ENCODE results near the gene MDFI. TPM values are rescaled to one million over a fixed set of nuclear protein-coding genes. Genes with fewer than 3 reads are reported as not detected.

MDFI gene
- total RNA-seq, 1 experiment from 2014 or later, result 19.4 TPM

- H3K27me3 ChIP-seq (ENCODE audit: insufficient read depth, low read depth), result no peaks in the 10 kb centered on the region
- no peak overlapping the region for H3K27ac ChIP-seq
- no peak overlapping the region for H3K4me3 ChIP-seq
- TF ChIP-seq CTCF (conservative IDR thresholded peaks at IDR 0.05), result no peak
- no peak for TF ChIP-seq EZH2 (IDR thresholded peaks at IDR 0.05; ENCODE audit: low read depth)
- no peaks in the 10 kb centered on the region for H3K9me2 ChIP-seq (ENCODE audit: insufficient read depth)
- POLR2A ChIA-PET (ENCODE audit: unreplicated experiment), result no interaction called here
- intact Hi-C loops (cut with micrococcal nuclease; ENCODE audit: unreplicated experiment), result no loop called here
- H3K4me1 ChIP-seq (replicated peaks; ENCODE audit: insufficient read depth), result peaks cover 18% of the 10 kb centered on the region
- H3K4me2 ChIP-seq, result no peak overlapping the region
- H3K36me3 ChIP-seq (ENCODE audit: low read depth), result no peaks in the 10 kb centered on the region
- H4K20me1 ChIP-seq (ENCODE audit: insufficient read depth), result no peaks in the 10 kb centered on the region
- BruUV-seq (replicated peaks), result no TSS peak
- no peak for DNase-seq
- H3F3A ChIP-seq (ENCODE audit: insufficient read depth, low read depth), result peaks cover 9% of the 10 kb centered on the region
- H2AFZ ChIP-seq, result no peak overlapping the region
- H3K79me2 ChIP-seq (ENCODE audit: low read depth), result no peaks in the 10 kb centered on the region
- H3K9me3 ChIP-seq (ENCODE audit: insufficient read depth, low read depth), result no peaks in the 10 kb centered on the region
- CTCF ChIA-PET, result no interaction called here
These were observed 63.9 kb downstream of the MDFI start for GRCh38 chr6:41702089-41702745.

GRCh38 chr6:41702771-41703494 is 64.7 kb downstream of the MDFI start:
- Histone ChIP-seq H3K9me2 (ENCODE audit: insufficient read depth) (no peaks in the 10 kb centered on the region), H4K20me1 (ENCODE audit: insufficient read depth) (no peaks in the 10 kb centered on the region), H2AFZ (no peak overlapping the region), H3K4me3 (no peak overlapping the region), H3K9me3 (ENCODE audit: insufficient read depth, low read depth) (no peaks in the 10 kb centered on the region), H3K27me3 (ENCODE audit: insufficient read depth, low read depth) (no peaks in the 10 kb centered on the region), H3K27ac (no peak overlapping the region), H3F3A (ENCODE audit: insufficient read depth, low read depth) (peaks cover 9% of the 10 kb centered on the region), H3K36me3 (ENCODE audit: low read depth) (no peaks in the 10 kb centered on the region), H3K4me1 (replicated peaks; ENCODE audit: insufficient read depth) (peaks cover 11% of the 10 kb centered on the region), H3K4me2 (no peak overlapping the region), H3K79me2 (ENCODE audit: low read depth) (no peaks in the 10 kb centered on the region)
- CTCF ChIA-PET, result no interaction called here
- no TSS peak for BruUV-seq (replicated peaks)
- DNase-seq, result no peak
- TF ChIP-seq EZH2 (IDR thresholded peaks at IDR 0.05; ENCODE audit: low read depth) (no peak), CTCF (conservative IDR thresholded peaks at IDR 0.05) (no peak)
- POLR2A ChIA-PET (ENCODE audit: unreplicated experiment), result no interaction called here
- intact Hi-C loops (cut with micrococcal nuclease; ENCODE audit: unreplicated experiment), result no loop called here

Small RNA genes lying within 50 kb of the gene (microRNA-seq; reads per million reads assigned to microRNA genes)
- not detected for gene MIR4641 (ENCODE audit: borderline number of aligned reads, borderline replicate concordance)

Other genes with a start within 250 kb of the MDFI start
- 26.0 and 29.4 TPM in 2 replicates for gene FOXP4, start 92.1 kb upstream of the MDFI start, total RNA-seq (2021)
- gene TFEB, start 97.1 kb downstream of the MDFI start, total RNA-seq (2021), result 7.3 and 8.6 TPM in 2 replicates
- gene PGC, start 108.9 kb downstream of the MDFI start, total RNA-seq (2021), result not detected in 2 replicates
- 4.5 and 10.4 TPM in 2 replicates for gene FRS3, start 141.4 kb downstream of the MDFI start, total RNA-seq (2021)
- 8.4 and 9.2 TPM in 2 replicates for gene PRICKLE4, start 142.3 kb downstream of the MDFI start, total RNA-seq (2021)
- gene TOMM6, start 149.2 kb downstream of the MDFI start, total RNA-seq (2021), result 143 and 170 TPM in 2 replicates

Data from PC-9 (cell line).